GM12875 (cell line): ENCODE results near the gene PDLIM4.

Experiments
- H3K4me3 ChIP-seq: one replicate; pipeline ENCODE4 v1.5.1; 2011; ENCODE audit warnings: low read depth, low read length, control low read depth
- TF ChIP-seq, protein P1 (sequence below): IDR thresholded peaks from 2 replicates; pipeline ENCODE4 v1.5.1; 2011; ENCODE audit warnings: low read depth, mild to moderate bottlenecking, control low read depth, inconsistent platforms, low read length, moderate library complexity, borderline replicate concordance; ENCODE audit not compliant: insufficient read depth

The PDLIM4 gene

DNA sequence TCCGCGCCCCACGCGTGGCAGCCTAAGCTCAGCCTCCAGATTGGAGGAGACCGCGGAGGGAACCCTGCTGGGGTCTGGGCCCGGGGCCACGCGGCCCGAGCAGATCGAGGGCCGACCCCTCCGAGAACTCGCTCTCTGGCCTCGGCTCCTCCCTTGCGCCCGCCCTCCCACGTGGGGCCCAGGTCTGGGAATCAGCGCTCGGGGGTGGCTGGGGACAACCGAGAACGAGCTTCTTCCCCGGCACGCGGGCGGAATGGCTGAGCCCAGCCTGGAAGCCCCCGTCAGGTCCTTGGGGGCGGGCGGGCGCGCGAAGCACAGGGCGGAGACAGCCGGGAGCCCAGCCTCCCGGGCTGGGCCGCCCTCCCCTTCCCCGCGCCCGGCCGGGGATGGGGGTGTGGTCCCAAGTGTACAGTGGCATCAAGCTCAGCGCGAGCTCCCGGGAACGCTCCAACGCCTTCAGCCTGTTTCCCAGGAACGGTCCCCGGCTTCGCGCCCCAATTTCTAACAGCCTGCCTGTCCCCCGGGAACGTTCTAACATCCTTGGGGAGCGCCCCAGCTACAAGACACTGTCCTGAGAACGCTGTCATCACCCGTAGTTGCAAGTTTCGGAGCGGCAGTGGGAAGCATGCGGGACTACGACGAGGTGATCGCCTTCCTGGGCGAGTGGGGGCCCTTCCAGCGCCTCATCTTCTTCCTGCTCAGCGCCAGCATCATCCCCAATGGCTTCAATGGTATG is 36.7 kb downstream of the PDLIM4 start, which contains the start of gene SLC22A4:
Gene SLC22A4 (plus strand): TSS at position 403 of the 736 bp plus-strand sequence. CDS start 223 bp downstream, at position 626.
- TF ChIP-seq, protein P1, sequence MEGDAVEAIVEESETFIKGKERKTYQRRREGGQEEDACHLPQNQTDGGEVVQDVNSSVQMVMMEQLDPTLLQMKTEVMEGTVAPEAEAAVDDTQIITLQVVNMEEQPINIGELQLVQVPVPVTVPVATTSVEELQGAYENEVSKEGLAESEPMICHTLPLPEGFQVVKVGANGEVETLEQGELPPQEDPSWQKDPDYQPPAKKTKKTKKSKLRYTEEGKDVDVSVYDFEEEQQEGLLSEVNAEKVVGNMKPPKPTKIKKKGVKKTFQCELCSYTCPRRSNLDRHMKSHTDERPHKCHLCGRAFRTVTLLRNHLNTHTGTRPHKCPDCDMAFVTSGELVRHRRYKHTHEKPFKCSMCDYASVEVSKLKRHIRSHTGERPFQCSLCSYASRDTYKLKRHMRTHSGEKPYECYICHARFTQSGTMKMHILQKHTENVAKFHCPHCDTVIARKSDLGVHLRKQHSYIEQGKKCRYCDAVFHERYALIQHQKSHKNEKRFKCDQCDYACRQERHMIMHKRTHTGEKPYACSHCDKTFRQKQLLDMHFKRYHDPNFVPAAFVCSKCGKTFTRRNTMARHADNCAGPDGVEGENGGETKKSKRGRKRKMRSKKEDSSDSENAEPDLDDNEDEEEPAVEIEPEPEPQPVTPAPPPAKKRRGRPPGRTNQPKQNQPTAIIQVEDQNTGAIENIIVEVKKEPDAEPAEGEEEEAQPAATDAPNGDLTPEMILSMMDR: no peak
- H3K4me3 ChIP-seq: peak within 1 kb of the TSS; percentile 50

- peak overlapping the region; percentile 50 for H3K4me3 ChIP-seq
- TF ChIP-seq, protein P1: no peak
Observed at GRCh38 chr5:132294728-132295504, 37.4 kb downstream of the PDLIM4 start.

DNA sequence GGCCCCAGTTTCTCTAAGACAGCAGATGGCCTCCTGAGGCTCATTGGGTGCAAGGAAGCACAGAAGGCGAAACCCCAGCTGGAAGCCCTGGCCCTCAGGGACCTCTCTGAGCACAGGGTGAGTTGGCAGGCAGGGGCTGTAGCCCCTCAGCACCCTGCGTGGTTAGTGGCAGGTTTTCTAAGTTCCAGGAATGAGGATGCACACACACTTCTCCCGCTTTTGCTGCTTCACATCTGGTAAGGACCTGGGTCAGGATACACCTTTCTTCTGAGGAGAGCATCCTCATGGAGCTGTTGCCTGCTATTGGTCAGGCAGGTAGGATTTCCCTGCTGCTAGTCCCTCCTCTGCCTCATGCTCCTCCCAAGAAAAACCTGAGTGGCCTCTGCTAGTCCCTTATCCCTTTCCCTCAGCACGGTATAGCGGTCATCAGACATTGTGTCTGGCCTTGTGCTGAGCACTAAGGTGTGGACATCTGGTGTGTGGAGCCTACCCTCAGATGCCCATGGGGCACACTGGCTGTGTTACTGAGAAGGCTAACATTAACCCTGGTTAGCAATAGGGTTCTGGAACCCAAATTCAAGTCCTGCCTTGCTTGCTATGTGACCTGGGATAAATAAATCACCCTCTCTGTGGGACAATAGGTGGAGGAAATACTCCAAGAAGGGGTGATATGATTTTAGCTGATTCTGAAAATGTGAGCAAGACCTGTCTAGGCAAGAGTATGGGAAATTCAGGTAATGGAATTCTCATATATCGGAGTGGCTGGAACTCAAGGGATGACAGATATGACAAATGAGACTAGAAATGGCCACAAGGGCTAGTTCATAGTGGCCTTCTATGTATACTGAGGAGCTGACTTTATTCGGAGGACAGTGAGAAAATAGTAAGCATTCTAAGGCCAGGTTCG is 38.3 kb downstream of the PDLIM4 start:
- TF ChIP-seq, protein P1: no peak

GRCh38 chr5:132296412-132297016 is 39.0 kb downstream of the PDLIM4 start:
- no peak overlapping the region for H3K4me3 ChIP-seq
- TF ChIP-seq, protein P1: no peak

More for the DNA sequence above, 38.3 kb downstream of the PDLIM4 start:
- no peak overlapping the region for H3K4me3 ChIP-seq

DNA sequence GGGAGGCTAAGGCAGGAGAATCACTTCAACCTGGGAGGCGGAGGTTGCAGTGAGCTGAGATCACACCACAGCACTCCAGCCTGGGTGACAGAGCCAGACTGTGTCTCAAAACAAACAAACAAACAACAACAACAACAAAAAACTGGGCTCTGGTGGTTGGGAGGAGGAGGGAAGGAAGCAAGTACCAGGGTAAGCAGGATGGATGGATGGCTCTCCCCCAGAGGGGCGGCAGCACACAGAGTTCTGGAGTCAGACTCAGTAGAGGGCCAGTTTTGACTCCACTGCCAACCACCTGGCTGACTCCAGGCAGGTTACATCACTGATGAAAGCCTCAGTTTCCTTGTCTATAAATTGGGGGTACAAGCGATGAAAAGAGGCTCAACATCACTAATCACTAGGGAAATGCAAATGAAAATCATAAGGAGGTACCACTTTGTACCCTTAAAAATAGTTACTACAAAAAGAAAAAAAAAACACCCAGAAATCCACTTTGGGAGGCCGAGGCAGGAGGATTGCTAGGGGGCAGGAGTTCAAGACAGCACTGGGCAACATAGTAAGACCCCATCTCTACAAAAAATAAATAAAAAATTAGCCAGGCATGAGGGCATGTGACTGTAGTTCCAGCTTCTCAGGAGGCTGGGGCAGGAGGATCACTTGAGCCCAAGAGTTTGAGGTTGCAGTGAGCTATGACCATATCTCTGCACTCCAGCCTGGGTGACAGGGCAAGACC is 39.9 kb downstream of the PDLIM4 start:
- no peak overlapping the region for H3K4me3 ChIP-seq
- TF ChIP-seq, protein P1: no peak
